ENCODE data around the gene IFI30. TPM values are rescaled to one million over a fixed set of nuclear protein-coding genes. Genes with fewer than 3 reads are reported as not detected.
"Not testable (repeated sequence)": the region's sequence is repeated elsewhere in the genome, so short reads cannot be mapped to it uniquely, and the experiment has no call there.

Gene IFI30
- total and polyA plus RNA-seq, 9 donors, result 0.17 to 5.0 (median 0.76) TPM; not detected in 2

DNA sequence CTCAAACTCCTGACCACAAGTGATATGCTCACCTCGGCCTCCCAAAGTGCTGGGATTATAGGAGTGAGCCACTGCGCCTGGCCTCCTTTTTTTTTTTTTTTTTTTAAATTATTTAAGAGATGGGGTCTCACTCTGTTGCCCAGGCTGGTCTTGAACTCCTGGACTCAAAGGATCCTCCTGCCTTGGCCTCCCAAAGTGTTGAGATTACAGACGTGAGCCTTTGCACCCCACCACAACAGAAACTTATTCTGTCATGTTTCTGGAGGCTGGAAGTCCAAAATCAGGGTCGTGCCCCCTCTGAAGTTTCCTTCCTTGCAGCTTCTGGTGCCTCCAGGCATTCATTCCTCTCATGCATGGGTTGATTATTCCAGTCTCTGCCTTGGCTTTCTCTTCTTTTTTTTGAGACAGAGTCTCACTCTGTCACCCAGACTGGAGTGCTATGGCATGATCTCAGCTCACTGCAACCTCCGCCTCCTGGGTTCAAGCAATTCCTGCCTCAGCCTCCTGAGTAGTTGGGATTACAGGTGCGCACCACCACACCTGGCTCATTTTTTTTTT is 14.5 kb upstream of the IFI30 start:
- not testable (repeated sequence) for H3K4me3 ChIP-seq (ENCODE audit: low read length); H3K9me3 ChIP-seq (replicated peaks; ENCODE audit: control insufficient read depth, low read depth, low read length); DNase-seq; H3K27ac ChIP-seq (ENCODE audit: low read length); H3K27me3 ChIP-seq (ENCODE audit: control insufficient read depth, insufficient read depth, low read length)
- Histone ChIP-seq H3K36me3 (ENCODE audit: control insufficient read depth, insufficient read depth, low read length) (peaks cover 47% of the 10 kb centered on the region), H3K4me1 (ENCODE audit: control insufficient read depth, insufficient read depth, low read length) (peaks cover 61% of the 10 kb centered on the region)
- 80% methylated on average over 2 of the region's 6 CpGs for WGBS (ENCODE audit: insufficient coverage)

GRCh38 chr19:18159810-18160209 is 13.8 kb upstream of the IFI30 start:
- Histone ChIP-seq H3K27ac (ENCODE audit: low read length) (no peak overlapping the region), H3K4me1 (ENCODE audit: control insufficient read depth, insufficient read depth, low read length) (peaks cover 55% of the 10 kb centered on the region), H3K27me3 (ENCODE audit: control insufficient read depth, insufficient read depth, low read length) (no peaks in the 10 kb centered on the region), H3K4me3 (ENCODE audit: low read length) (no peak overlapping the region), H3K36me3 (ENCODE audit: control insufficient read depth, insufficient read depth, low read length) (peaks cover 47% of the 10 kb centered on the region), H3K9me3 (replicated peaks; ENCODE audit: control insufficient read depth, low read depth, low read length) (no peaks in the 10 kb centered on the region)
- no peak for DNase-seq
- 88% methylated on average over 9 of the region's 10 CpGs for WGBS (ENCODE audit: insufficient coverage)

GRCh38 chr19:18160493-18160970 is 13.1 kb upstream of the IFI30 start:
- Histone ChIP-seq H3K4me1 (ENCODE audit: control insufficient read depth, insufficient read depth, low read length) (peaks cover 50% of the 10 kb centered on the region), H3K27me3 (ENCODE audit: control insufficient read depth, insufficient read depth, low read length) (no peaks in the 10 kb centered on the region), H3K9me3 (replicated peaks; ENCODE audit: control insufficient read depth, low read depth, low read length) (no peaks in the 10 kb centered on the region), H3K4me3 (ENCODE audit: low read length) (peak overlapping the region; percentile 19), H3K27ac (ENCODE audit: low read length) (peak overlapping the region; percentile 51), H3K36me3 (ENCODE audit: control insufficient read depth, insufficient read depth, low read length) (peaks cover 53% of the 10 kb centered on the region)
- no peak for DNase-seq
- 61% methylated on average over 7 of the region's 13 CpGs for WGBS (ENCODE audit: insufficient coverage)

- H3K27me3 ChIP-seq (ENCODE audit: control insufficient read depth, insufficient read depth, low read length), result no peaks in the 10 kb centered on the region
- peak overlapping the region; percentile 19 for H3K4me3 ChIP-seq (ENCODE audit: low read length)
- 4% methylated on average over 54 of the region's 66 CpGs for WGBS (ENCODE audit: insufficient coverage)
- peaks cover 46% of the 10 kb centered on the region for H3K4me1 ChIP-seq (ENCODE audit: control insufficient read depth, insufficient read depth, low read length)
- H3K36me3 ChIP-seq (ENCODE audit: control insufficient read depth, insufficient read depth, low read length), result peaks cover 54% of the 10 kb centered on the region
- no peaks in the 10 kb centered on the region for H3K9me3 ChIP-seq (replicated peaks; ENCODE audit: control insufficient read depth, low read depth, low read length)
- peak; percentile 79 for DNase-seq
- H3K27ac ChIP-seq (ENCODE audit: low read length), result peak overlapping the region; percentile 51
Observed at GRCh38 chr19:18160971-18161635, 12.5 kb upstream of the IFI30 start.

DNA sequence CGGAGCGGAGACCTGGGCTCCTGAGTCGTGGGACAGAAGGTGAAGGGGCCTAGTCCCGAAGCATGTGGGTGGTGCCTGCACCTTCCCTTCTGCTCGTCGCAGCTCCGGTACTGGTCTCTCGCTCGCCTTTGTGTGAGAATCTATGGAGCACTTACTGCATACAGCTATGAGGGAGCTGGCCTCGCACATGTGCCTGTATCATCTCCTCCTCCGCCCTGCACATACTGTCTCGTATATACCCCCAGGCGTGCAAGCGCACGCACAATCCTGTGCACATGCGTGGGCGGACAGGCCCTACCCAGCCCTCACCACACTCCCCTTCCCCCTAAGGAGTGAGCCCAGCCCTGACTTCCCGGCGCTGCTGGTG is 12.0 kb upstream of the IFI30 start:
- no peaks in the 10 kb centered on the region for H3K9me3 ChIP-seq (replicated peaks; ENCODE audit: control insufficient read depth, low read depth, low read length)
- H3K27me3 ChIP-seq (ENCODE audit: control insufficient read depth, insufficient read depth, low read length), result no peaks in the 10 kb centered on the region
- no peak overlapping the region for H3K27ac ChIP-seq (ENCODE audit: low read length)
- H3K4me1 ChIP-seq (ENCODE audit: control insufficient read depth, insufficient read depth, low read length), result peaks cover 41% of the 10 kb centered on the region
- 49% methylated on average over 17 of the region's 19 CpGs for WGBS (ENCODE audit: insufficient coverage)
- H3K36me3 ChIP-seq (ENCODE audit: control insufficient read depth, insufficient read depth, low read length), result peaks cover 54% of the 10 kb centered on the region
- no peak overlapping the region for H3K4me3 ChIP-seq (ENCODE audit: low read length)
- DNase-seq, result no peak

DNA sequence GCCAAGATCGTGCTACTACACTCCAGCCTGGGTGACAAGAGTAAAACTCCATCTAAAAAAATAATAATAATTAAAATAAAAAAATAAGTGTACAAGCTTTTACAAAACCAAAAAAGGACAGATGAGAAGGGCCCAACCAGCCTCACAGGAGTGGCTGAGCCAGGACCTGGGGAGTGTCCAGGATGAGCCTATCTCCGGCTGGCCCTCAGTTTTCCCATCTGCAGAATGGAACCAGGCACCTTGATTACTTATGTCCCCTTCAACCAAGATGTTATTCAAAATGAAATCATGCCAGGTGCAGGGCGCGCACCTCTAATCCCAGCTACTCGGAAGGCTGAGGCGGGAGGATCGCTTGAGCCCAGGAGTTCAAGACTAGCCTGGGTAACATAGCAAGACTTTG is 9.5 kb upstream of the IFI30 start:
- Histone ChIP-seq H3K36me3 (ENCODE audit: control insufficient read depth, insufficient read depth, low read length) (peaks cover 71% of the 10 kb centered on the region), H3K9me3 (replicated peaks; ENCODE audit: control insufficient read depth, low read depth, low read length) (no peaks in the 10 kb centered on the region), H3K4me1 (ENCODE audit: control insufficient read depth, insufficient read depth, low read length) (peaks cover 18% of the 10 kb centered on the region), H3K27ac (ENCODE audit: low read length) (no peak overlapping the region), H3K27me3 (ENCODE audit: control insufficient read depth, insufficient read depth, low read length) (no peaks in the 10 kb centered on the region), H3K4me3 (ENCODE audit: low read length) (no peak overlapping the region)
- 100% methylated on average over 1 of the region's 7 CpGs for WGBS (ENCODE audit: insufficient coverage)
- DNase-seq, result no peak

DNA sequence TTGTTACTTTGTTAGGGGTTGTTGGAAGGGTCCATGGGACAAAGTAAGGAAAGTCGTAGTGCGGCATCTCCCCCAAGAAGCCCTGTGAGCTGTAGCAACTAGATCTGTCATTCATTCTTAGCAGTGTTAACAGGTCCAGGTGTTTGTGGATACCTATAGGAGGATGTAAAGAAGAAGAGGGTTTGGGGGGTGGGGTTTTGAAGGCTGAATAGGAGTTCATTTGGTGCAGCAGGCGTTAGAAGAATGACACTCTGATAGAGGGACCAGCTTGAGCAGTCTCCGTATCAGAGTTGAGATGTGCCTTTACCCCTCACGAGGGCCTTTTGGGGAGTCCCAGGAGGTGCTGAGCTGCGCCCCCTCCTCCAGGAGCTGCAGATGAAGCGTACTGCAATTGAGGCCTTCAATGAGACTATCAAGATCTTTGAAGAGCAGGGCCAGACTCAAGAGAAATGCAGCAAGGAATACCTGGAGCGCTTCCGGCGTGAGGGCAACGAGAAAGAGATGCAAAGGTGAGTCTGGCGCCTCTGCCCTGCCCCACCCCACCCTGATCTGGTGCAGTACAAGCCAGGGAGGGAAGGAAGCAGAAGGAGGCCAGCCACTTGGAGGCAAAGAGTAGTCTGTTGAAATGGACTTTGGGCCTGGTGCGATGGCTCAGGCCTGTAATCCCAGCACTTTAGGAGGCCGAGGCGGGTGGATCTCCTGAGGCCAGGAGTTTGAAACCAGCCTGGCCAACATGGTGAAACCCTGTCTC is 7.6 kb upstream of the IFI30 start:
- H3K27me3 ChIP-seq (ENCODE audit: control insufficient read depth, insufficient read depth, low read length), result no peaks in the 10 kb centered on the region
- DNase-seq, result no peak
- WGBS (ENCODE audit: insufficient coverage), result 97% methylated on average over 13 of the region's 15 CpGs
- H3K4me3 ChIP-seq (ENCODE audit: low read length), result no peak overlapping the region
- H3K36me3 ChIP-seq (ENCODE audit: control insufficient read depth, insufficient read depth, low read length), result peaks cover 72% of the 10 kb centered on the region
- no peak overlapping the region for H3K27ac ChIP-seq (ENCODE audit: low read length)
- H3K4me1 ChIP-seq (ENCODE audit: control insufficient read depth, insufficient read depth, low read length), result peaks cover 7% of the 10 kb centered on the region
- no peaks in the 10 kb centered on the region for H3K9me3 ChIP-seq (replicated peaks; ENCODE audit: control insufficient read depth, low read depth, low read length)

DNA sequence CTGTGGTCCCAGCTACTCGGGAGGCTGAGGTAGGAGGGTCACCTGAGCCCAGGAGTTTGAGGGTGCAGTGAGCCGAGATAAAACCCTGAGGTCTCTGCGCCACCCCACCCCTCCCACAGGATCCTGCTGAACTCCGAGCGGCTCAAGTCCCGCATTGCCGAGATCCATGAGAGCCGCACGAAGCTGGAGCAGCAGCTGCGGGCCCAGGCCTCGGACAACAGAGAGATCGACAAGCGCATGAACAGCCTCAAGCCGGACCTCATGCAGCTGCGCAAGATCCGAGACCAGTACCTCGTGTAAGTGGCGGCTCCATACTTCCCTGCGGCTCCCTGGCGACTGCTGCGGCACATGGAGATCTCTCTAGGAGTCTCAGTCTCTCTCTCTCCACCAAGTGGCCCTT is 6.6 kb upstream of the IFI30 start:
- H3K27me3 ChIP-seq (ENCODE audit: control insufficient read depth, insufficient read depth, low read length), result no peaks in the 10 kb centered on the region
- no peaks in the 10 kb centered on the region for H3K9me3 ChIP-seq (replicated peaks; ENCODE audit: control insufficient read depth, low read depth, low read length)
- H3K4me1 ChIP-seq (ENCODE audit: control insufficient read depth, insufficient read depth, low read length), result peaks cover 2% of the 10 kb centered on the region
- no peak overlapping the region for H3K27ac ChIP-seq (ENCODE audit: low read length)
- no peak for DNase-seq
- no peak overlapping the region for H3K4me3 ChIP-seq (ENCODE audit: low read length)
- 86% methylated on average over 16 of the region's 21 CpGs for WGBS (ENCODE audit: insufficient coverage)
- peaks cover 72% of the 10 kb centered on the region for H3K36me3 ChIP-seq (ENCODE audit: control insufficient read depth, insufficient read depth, low read length)

DNA sequence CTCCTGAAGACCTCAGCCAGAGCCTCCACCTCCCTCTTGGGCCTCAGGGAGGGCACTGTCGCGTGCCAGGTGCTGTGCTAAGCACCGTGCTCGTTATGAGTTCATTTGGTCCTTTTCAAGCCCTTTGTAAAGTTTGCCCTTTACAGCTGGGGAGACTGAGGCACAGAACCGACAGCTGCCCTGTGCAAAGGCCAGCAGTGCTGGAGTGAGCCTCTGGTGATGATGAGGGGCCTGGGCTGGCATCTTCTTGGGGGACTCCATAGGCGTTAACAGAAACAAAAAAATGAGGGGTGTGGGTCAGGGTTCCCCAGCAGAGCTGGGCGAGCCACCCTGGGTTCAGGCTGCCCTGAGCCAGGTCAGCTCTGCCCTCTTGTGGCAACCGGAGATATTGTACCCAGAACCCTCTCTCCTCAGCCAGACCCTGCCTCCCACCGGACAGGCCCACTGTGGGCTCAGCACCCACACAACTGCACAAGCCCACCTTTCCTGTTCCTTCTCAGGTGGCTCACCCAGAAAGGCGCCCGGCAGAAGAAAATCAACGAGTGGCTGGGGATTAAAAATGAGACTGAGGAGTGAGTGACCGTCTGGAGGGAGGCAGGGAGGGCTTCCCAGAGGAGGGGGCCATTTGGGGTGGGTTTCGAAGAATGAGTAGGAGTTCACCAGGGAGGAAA is 5.5 kb upstream of the IFI30 start:
- peaks cover 61% of the 10 kb centered on the region for H3K36me3 ChIP-seq (ENCODE audit: control insufficient read depth, insufficient read depth, low read length)
- H3K27me3 ChIP-seq (ENCODE audit: control insufficient read depth, insufficient read depth, low read length), result peaks cover 2% of the 10 kb centered on the region
- no peaks in the 10 kb centered on the region for H3K9me3 ChIP-seq (replicated peaks; ENCODE audit: control insufficient read depth, low read depth, low read length)
- 75% methylated on average over 8 of the region's 14 CpGs for WGBS (ENCODE audit: insufficient coverage)
- H3K4me3 ChIP-seq (ENCODE audit: low read length), result no peak overlapping the region
- DNase-seq, result peak; percentile 33
- no peak overlapping the region for H3K27ac ChIP-seq (ENCODE audit: low read length)
- H3K4me1 ChIP-seq (ENCODE audit: control insufficient read depth, insufficient read depth, low read length), result peaks cover 2% of the 10 kb centered on the region

Data from muscle of leg (tissue), 11 donors.